Kidney capillary endothelial cell (primary cell): ENCODE results near the gene FRG1.
"Not testable (repeated sequence)": the region's sequence is repeated elsewhere in the genome, so short reads cannot be mapped to it uniquely, and the experiment has no call there.

Experiments
- DNase-seq: peaks from one replicate; pipeline ENCODE4 v3.0.0-alpha.2; 2018; ENCODE audit warnings: low spot score

Gene FRG1

GRCh38 chr4:189985651-189986243 is 45.1 kb downstream of the FRG1 start:
- DNase-seq = not testable (repeated sequence)

GRCh38 chr4:189988877-189989431 is 48.3 kb downstream of the FRG1 start:
- DNase-seq = no peak

GRCh38 chr4:189989941-189990340 is 49.3 kb downstream of the FRG1 start:
- DNase-seq = not testable (repeated sequence)
